Activated CD4-positive, alpha-beta T cell treated with anti-CD3 and anti-CD28 coated beads, Interleukin-2, amount 10 ng/mL, durations not matched to agents 24 days and 14 days (primary cell): Measurements from ENCODE around the gene ZER1. TPM values are rescaled to one million over a fixed set of nuclear protein-coding genes. Genes with fewer than 3 reads are reported as not detected.
"Not testable (repeated sequence)": the region's sequence is repeated elsewhere in the genome, so short reads cannot be mapped to it uniquely, and the experiment has no call there.

ENCODE experiments used
- DNase-seq: peaks from one replicate; pipeline ENCODE4 v3.0.0; 2022
- H3K27ac Mint-ChIP-seq: one replicate; pipeline ENCODE4 v1.8.0; 2022; ENCODE audit warnings: mild to moderate bottlenecking, mixed read lengths
- H3K27me3 Mint-ChIP-seq: one replicate; pipeline ENCODE4 v1.8.0; 2022; ENCODE audit warnings: mixed read lengths
- H3K36me3 Mint-ChIP-seq: one replicate; pipeline ENCODE4 v1.8.0; 2022; ENCODE audit warnings: low read depth, mild to moderate bottlenecking, mixed read lengths
- H3K4me1 Mint-ChIP-seq: one replicate; pipeline ENCODE4 v1.8.0; 2021; ENCODE audit warnings: mixed read lengths
- H3K4me3 Mint-ChIP-seq: one replicate; pipeline ENCODE4 v1.8.0; 2022; ENCODE audit warnings: mild to moderate bottlenecking, moderate library complexity, mixed read lengths
- H3K9me3 Mint-ChIP-seq: one replicate; pipeline ENCODE4 v1.8.0; 2021; ENCODE audit warnings: mixed read lengths
- intact Hi-C: fragments of 100-400 bp; cut with micrococcal nuclease; formaldehyde crosslinking; loops from one replicate; pipeline ENCODE4 v1.15.1; 2023
- total RNA-seq: library from RNA; stranded (reverse); gene quantifications from 2 replicates; pipeline ENCODE4 v1.2.3, GENCODE V29; 2022

Gene ZER1
- total RNA-seq, 1 donor from 2014 or later = 12.3 TPM

GRCh38 chr9:128780093-128780492, 8.4 kb upstream of the ZER1 start:
- not testable (repeated sequence) for H3K27ac Mint-ChIP-seq

GRCh38 chr9:128774804-128775203, 3.1 kb upstream of the ZER1 start:
- H3K4me3 Mint-ChIP-seq = no peak overlapping the region
- no peaks in the 10 kb centered on the region for H3K36me3 Mint-ChIP-seq

More at GRCh38 chr9:128780093-128780492, 8.4 kb upstream of the ZER1 start:
- H3K27me3 Mint-ChIP-seq, DNase-seq, intact Hi-C loops, H3K4me1 Mint-ChIP-seq, H3K36me3 Mint-ChIP-seq, H3K9me3 Mint-ChIP-seq, H3K4me3 Mint-ChIP-seq: not testable (repeated sequence)

GRCh38 chr9:128773049-128773448, 1.3 kb upstream of the ZER1 start:
- Mint-ChIP-seq H3K27ac (peak overlapping the region; percentile 11), H3K27me3 (no peaks in the 10 kb centered on the region), H3K4me1 (peaks cover 15% of the 10 kb centered on the region), H3K9me3 (peaks cover 4% of the 10 kb centered on the region), H3K36me3 (no peaks in the 10 kb centered on the region), H3K4me3 (peak overlapping the region; percentile 87)
- intact Hi-C loops = loop anchor here (5.0 kb wide), 2 partner anchors 44 to 86 kb away; partner anchors contain the start of genes ENDOG and SET
- DNase-seq = no peak

More at GRCh38 chr9:128774804-128775203, 3.1 kb upstream of the ZER1 start:
- peaks cover 10% of the 10 kb centered on the region for H3K4me1 Mint-ChIP-seq
- intact Hi-C loops = loop anchor here (5.0 kb wide), 2 partner anchors 42 to 88 kb away; partner anchors contain the start of genes ENDOG and SET
- peaks cover 4% of the 10 kb centered on the region for H3K9me3 Mint-ChIP-seq
- H3K27ac Mint-ChIP-seq = no peak overlapping the region
- DNase-seq = no peak
- H3K27me3 Mint-ChIP-seq = no peaks in the 10 kb centered on the region

- Mint-ChIP-seq H3K4me3 (peak overlapping the region; percentile 87), H3K36me3 (no peaks in the 10 kb centered on the region), H3K9me3 (peaks cover 4% of the 10 kb centered on the region), H3K27ac (peak overlapping the region; percentile 90), H3K27me3 (no peaks in the 10 kb centered on the region), H3K4me1 (peaks cover 15% of the 10 kb centered on the region)
- intact Hi-C loops = loop anchor here (1.0 to 5.0 kb wide), 4 partner anchors 16 to 110 kb away; partner anchors contain the start of genes ENDOG, KYAT1, SET and TBC1D13
- peak; percentile 78 for DNase-seq
These were observed 519 bp downstream of the ZER1 start for GRCh38 chr9:128771094-128771721.

GRCh38 chr9:128770286-128771030, 1.3 kb downstream of the ZER1 start:
- DNase-seq = no peak

GRCh38 chr9:128768606-128769005, 3.1 kb downstream of the ZER1 start:
- H3K36me3 Mint-ChIP-seq = no peaks in the 10 kb centered on the region
- H3K4me3 Mint-ChIP-seq = no peak overlapping the region
- intact Hi-C loops = no loop called here
- H3K4me1 Mint-ChIP-seq = peaks cover 15% of the 10 kb centered on the region
- DNase-seq = no peak
- no peaks in the 10 kb centered on the region for H3K9me3 Mint-ChIP-seq
- H3K27me3 Mint-ChIP-seq = no peaks in the 10 kb centered on the region
- no peak overlapping the region for H3K27ac Mint-ChIP-seq

More at GRCh38 chr9:128770286-128771030, 1.3 kb downstream of the ZER1 start:
- peak overlapping the region; percentile 87 for H3K4me3 Mint-ChIP-seq
- intact Hi-C loops = loop anchor here (1.0 to 5.0 kb wide), 4 partner anchors 17 to 111 kb away; partner anchors contain the start of genes ENDOG, KYAT1, SET and TBC1D13
- H3K36me3 Mint-ChIP-seq = no peaks in the 10 kb centered on the region
- H3K4me1 Mint-ChIP-seq = peaks cover 15% of the 10 kb centered on the region
- H3K27me3 Mint-ChIP-seq = no peaks in the 10 kb centered on the region
- peak overlapping the region; percentile 90 for H3K27ac Mint-ChIP-seq
- peaks cover 4% of the 10 kb centered on the region for H3K9me3 Mint-ChIP-seq

GRCh38 chr9:128765499-128765898, 6.2 kb downstream of the ZER1 start:
- H3K27ac Mint-ChIP-seq = no peak overlapping the region
- no peak overlapping the region for H3K4me3 Mint-ChIP-seq
- no peaks in the 10 kb centered on the region for H3K9me3 Mint-ChIP-seq
- no peaks in the 10 kb centered on the region for H3K27me3 Mint-ChIP-seq
- peaks cover 11% of the 10 kb centered on the region for H3K4me1 Mint-ChIP-seq
- DNase-seq = no peak
- intact Hi-C loops = no loop called here
- no peaks in the 10 kb centered on the region for H3K36me3 Mint-ChIP-seq

- no peak overlapping the region for H3K4me3 Mint-ChIP-seq
- no peaks in the 10 kb centered on the region for H3K36me3 Mint-ChIP-seq
- no peak overlapping the region for H3K27ac Mint-ChIP-seq
- H3K27me3 Mint-ChIP-seq = no peaks in the 10 kb centered on the region
- intact Hi-C loops = no loop called here
- DNase-seq = no peak
- H3K9me3 Mint-ChIP-seq = no peaks in the 10 kb centered on the region
- peaks cover 4% of the 10 kb centered on the region for H3K4me1 Mint-ChIP-seq
These were observed 7.4 kb downstream of the ZER1 start for GRCh38 chr9:128764361-128764760.

GRCh38 chr9:128762671-128763449, 8.9 kb downstream of the ZER1 start:
- no peak for DNase-seq
- no peaks in the 10 kb centered on the region for H3K36me3 Mint-ChIP-seq
- H3K27ac Mint-ChIP-seq = no peak overlapping the region
- no peak overlapping the region for H3K4me3 Mint-ChIP-seq
- H3K27me3 Mint-ChIP-seq = no peaks in the 10 kb centered on the region
- no peaks in the 10 kb centered on the region for H3K4me1 Mint-ChIP-seq
- no peaks in the 10 kb centered on the region for H3K9me3 Mint-ChIP-seq
- intact Hi-C loops = no loop called here

- H3K9me3 Mint-ChIP-seq = no peaks in the 10 kb centered on the region
- no peaks in the 10 kb centered on the region for H3K36me3 Mint-ChIP-seq
- intact Hi-C loops = no loop called here
- no peaks in the 10 kb centered on the region for H3K4me1 Mint-ChIP-seq
- no peaks in the 10 kb centered on the region for H3K27me3 Mint-ChIP-seq
- no peak overlapping the region for H3K4me3 Mint-ChIP-seq
- DNase-seq = no peak
- H3K27ac Mint-ChIP-seq = no peak overlapping the region
These were observed 14.1 kb downstream of the ZER1 start for GRCh38 chr9:128757602-128758001.

- intact Hi-C loops = no loop called here
- no peaks in the 10 kb centered on the region for H3K27me3 Mint-ChIP-seq
- H3K36me3 Mint-ChIP-seq = no peaks in the 10 kb centered on the region
- no peaks in the 10 kb centered on the region for H3K4me1 Mint-ChIP-seq
- no peak overlapping the region for H3K4me3 Mint-ChIP-seq
- DNase-seq = no peak
- H3K9me3 Mint-ChIP-seq = no peaks in the 10 kb centered on the region
- no peak overlapping the region for H3K27ac Mint-ChIP-seq
These were observed 18.1 kb downstream of the ZER1 start for GRCh38 chr9:128753627-128754026.

GRCh38 chr9:128750926-128751595, 20.7 kb downstream of the ZER1 start:
- DNase-seq = no peak
- no peak overlapping the region for H3K27ac Mint-ChIP-seq
- no peaks in the 10 kb centered on the region for H3K4me1 Mint-ChIP-seq
- H3K4me3 Mint-ChIP-seq = no peak overlapping the region
- intact Hi-C loops = no loop called here
- no peaks in the 10 kb centered on the region for H3K36me3 Mint-ChIP-seq
- H3K27me3 Mint-ChIP-seq = no peaks in the 10 kb centered on the region
- no peaks in the 10 kb centered on the region for H3K9me3 Mint-ChIP-seq

- H3K27me3 Mint-ChIP-seq = no peaks in the 10 kb centered on the region
- H3K36me3 Mint-ChIP-seq = no peaks in the 10 kb centered on the region
- intact Hi-C loops = no loop called here
- no peaks in the 10 kb centered on the region for H3K9me3 Mint-ChIP-seq
- H3K27ac Mint-ChIP-seq = no peak overlapping the region
- H3K4me3 Mint-ChIP-seq = no peak overlapping the region
- DNase-seq = no peak
- H3K4me1 Mint-ChIP-seq = no peaks in the 10 kb centered on the region
These were observed 24.5 kb downstream of the ZER1 start for GRCh38 chr9:128747241-128747640.
